HL-60 (cell line): Measurements from ENCODE around the gene RAE1.

Experiments
- CTCF ChIP-seq: IDR thresholded peaks from one replicate; pipeline ENCODE4 v1.5.1; 2011; ENCODE audit warnings: low read length, control low read depth, inconsistent platforms; ENCODE audit not compliant: insufficient read depth
- GABPA ChIP-seq: IDR thresholded peaks from 2 replicates; pipeline ENCODE4 v1.6.1; 2012; ENCODE audit warnings: low read depth
- REST ChIP-seq: IDR thresholded peaks from 2 replicates; pipeline ENCODE4 v1.6.1; 2012; ENCODE audit warnings: low read depth; ENCODE audit not compliant: insufficient replicate concordance

- no peak for TF ChIP-seq CTCF
- TF ChIP-seq GABPA = no peak
- no peak for TF ChIP-seq REST
These were observed 58.8 kb downstream of the RAE1 start for GRCh38 chr20:57409672-57410397.
